ENCODE measurements around the gene TSPAN9. TPM values are rescaled to one million over a fixed set of nuclear protein-coding genes. Genes with fewer than 3 reads are reported as not detected.
A peak's percentile ranks its signal among the peaks of the same experiment; 100 is the strongest.

TSPAN9 gene
- total RNA-seq, 1 donor from 2014 or later = 7.8 TPM

DNA sequence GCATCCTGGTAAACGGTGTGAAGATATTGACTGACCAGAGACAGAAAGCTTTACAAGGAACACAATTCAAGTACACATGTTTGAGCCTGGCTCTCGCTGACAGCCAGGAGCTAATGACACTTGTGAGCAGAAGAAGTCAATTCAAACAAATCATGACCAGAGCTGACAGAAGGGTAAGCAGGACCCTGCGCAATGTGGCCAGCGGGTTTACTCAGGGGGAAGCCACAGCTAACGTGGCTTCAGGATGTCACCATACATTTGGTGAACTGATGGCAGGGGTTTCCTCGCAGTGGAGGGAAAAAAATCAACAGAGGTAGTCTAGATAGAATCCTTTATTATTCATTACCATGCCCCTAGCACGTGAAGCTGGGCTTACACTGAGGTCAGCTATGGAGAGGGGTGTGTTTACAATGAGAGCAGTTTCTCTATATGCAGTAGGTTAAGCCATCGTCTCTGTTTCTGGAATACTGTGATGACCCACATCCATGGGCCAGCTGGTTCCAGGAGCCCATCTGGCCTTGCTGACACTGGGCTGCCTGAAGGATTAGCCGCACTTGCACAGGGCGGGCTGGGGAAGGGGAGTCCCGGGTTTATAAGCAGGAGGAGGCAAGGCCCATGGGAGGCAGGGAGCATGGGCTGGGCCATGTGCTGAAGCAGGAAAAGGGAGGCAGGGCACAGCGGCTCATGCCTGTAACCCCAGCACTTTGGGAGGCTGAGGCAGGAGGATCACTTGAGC, 215.7 kb downstream of the TSPAN9 start:
- Histone ChIP-seq H2AFZ (replicated peaks) (no peak overlapping the region), H3K4me3 (no peak overlapping the region), H3K79me2 (ENCODE audit: low read depth) (no peaks in the 10 kb centered on the region), H3K4me2 (no peak overlapping the region), H3K9me3 (ENCODE audit: low read depth) (no peaks in the 10 kb centered on the region), H3K36me3 (no peaks in the 10 kb centered on the region), H3K27ac (no peak overlapping the region), H3K9ac (no peak overlapping the region), H4K20me1 (ENCODE audit: low read depth) (no peaks in the 10 kb centered on the region), H3K4me1 (peaks cover 9% of the 10 kb centered on the region), H3F3A (ENCODE audit: low read depth) (no peaks in the 10 kb centered on the region), H3K27me3 (no peaks in the 10 kb centered on the region)
- H3K27ac Mint-ChIP-seq = peak overlapping the region; percentile 9
- H3K27me3 Mint-ChIP-seq (ENCODE audit: insufficient read depth, low read depth) = peaks cover 2% of the 10 kb centered on the region
- H3K36me3 Mint-ChIP-seq = no peaks in the 10 kb centered on the region
- peaks cover 17% of the 10 kb centered on the region for H3K4me1 Mint-ChIP-seq
- DNase-seq (ENCODE audit: low spot score) = no peak
- H3K9me3 Mint-ChIP-seq = no peaks in the 10 kb centered on the region
- no peak overlapping the region for H3K4me3 Mint-ChIP-seq
- TF ChIP-seq EZH2phosphoT487 (IDR thresholded peaks at IDR 0.05) = no peak
- TF ChIP-seq EZH2 (IDR thresholded peaks at IDR 0.05) = no peak
- TF ChIP-seq, protein P1, sequence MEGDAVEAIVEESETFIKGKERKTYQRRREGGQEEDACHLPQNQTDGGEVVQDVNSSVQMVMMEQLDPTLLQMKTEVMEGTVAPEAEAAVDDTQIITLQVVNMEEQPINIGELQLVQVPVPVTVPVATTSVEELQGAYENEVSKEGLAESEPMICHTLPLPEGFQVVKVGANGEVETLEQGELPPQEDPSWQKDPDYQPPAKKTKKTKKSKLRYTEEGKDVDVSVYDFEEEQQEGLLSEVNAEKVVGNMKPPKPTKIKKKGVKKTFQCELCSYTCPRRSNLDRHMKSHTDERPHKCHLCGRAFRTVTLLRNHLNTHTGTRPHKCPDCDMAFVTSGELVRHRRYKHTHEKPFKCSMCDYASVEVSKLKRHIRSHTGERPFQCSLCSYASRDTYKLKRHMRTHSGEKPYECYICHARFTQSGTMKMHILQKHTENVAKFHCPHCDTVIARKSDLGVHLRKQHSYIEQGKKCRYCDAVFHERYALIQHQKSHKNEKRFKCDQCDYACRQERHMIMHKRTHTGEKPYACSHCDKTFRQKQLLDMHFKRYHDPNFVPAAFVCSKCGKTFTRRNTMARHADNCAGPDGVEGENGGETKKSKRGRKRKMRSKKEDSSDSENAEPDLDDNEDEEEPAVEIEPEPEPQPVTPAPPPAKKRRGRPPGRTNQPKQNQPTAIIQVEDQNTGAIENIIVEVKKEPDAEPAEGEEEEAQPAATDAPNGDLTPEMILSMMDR (IDR thresholded peaks at IDR 0.05) = no peak

DNA sequence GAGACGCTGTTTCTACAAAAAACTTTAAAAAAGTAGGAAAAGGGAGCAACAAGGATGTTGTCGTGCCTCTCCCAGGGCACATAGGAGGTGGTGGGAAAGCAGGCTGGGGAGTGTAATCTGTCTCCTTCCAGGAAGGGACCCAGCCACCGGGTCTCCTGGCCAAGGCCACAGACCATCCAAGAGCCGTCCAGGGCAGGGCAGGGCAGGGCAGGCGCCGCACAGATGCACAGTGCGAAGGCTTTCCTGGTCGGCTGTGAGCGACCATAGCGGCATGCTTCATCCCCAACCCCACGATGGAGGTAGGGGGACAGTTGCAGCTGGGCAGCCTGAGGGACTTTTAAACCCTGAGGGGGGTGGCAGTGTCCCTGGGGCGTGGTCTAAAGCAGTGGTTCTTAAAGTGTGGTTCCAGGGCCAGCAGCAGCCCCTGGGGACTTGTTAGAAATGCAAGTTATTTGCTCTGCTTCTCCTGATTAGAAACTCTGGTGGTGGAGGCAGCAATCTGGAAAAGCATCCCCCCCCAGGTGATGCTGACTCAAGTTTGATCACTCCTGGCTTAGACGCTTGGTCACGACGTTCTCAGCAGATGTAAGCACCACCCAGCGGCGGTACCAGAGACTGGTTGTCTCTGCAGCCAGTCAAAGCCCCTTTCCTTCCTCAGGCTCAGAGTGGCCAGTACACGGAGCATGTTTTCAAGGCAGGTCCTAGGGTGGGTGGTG, 216.4 kb downstream of the TSPAN9 start:
- H3K4me3 ChIP-seq = no peak overlapping the region
- no peak overlapping the region for H3K4me2 ChIP-seq
- H3K27ac ChIP-seq = no peak overlapping the region
- no peak overlapping the region for H2AFZ ChIP-seq (replicated peaks)
- H3K4me1 ChIP-seq = peaks cover 9% of the 10 kb centered on the region
- no peaks in the 10 kb centered on the region for H3K9me3 ChIP-seq (ENCODE audit: low read depth)
- H4K20me1 ChIP-seq (ENCODE audit: low read depth) = no peaks in the 10 kb centered on the region
- H3K79me2 ChIP-seq (ENCODE audit: low read depth) = no peaks in the 10 kb centered on the region
- TF ChIP-seq EZH2 (IDR thresholded peaks at IDR 0.05) (no peak), EZH2phosphoT487 (IDR thresholded peaks at IDR 0.05) (no peak)
- TF ChIP-seq, protein P1 (IDR thresholded peaks at IDR 0.05) = no peak
- Mint-ChIP-seq H3K27me3 (ENCODE audit: insufficient read depth, low read depth) (peaks cover 2% of the 10 kb centered on the region), H3K4me1 (peaks cover 16% of the 10 kb centered on the region), H3K36me3 (no peaks in the 10 kb centered on the region), H3K4me3 (no peak overlapping the region), H3K9me3 (no peaks in the 10 kb centered on the region), H3K27ac (no peak overlapping the region)
- no peak overlapping the region for H3K9ac ChIP-seq
- H3F3A ChIP-seq (ENCODE audit: low read depth) = no peaks in the 10 kb centered on the region
- no peaks in the 10 kb centered on the region for H3K27me3 ChIP-seq
- DNase-seq (ENCODE audit: low spot score) = no peak
- no peaks in the 10 kb centered on the region for H3K36me3 ChIP-seq

DNA sequence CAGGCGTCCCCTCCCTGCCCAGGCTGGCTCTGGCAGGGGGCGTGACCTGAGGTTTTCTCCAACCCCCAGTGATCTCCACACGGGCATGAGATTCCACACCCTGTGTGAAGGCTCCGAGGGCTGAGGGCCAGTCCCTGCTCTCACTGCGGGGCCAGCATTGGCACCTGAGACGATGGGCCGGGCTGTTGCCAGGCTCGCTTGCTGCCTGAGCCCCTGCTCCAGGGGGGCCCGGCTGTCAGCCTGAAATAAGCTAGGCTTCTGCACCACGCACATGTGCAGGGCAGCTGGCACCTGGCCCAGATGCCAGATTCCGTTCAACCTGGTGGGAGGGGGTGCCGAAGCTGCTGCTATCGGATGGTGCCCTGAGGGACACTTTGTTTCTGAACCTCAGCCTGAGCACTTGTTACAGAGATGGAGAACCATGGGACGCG, 217.3 kb downstream of the TSPAN9 start:
- no peak for DNase-seq (ENCODE audit: low spot score)
- Mint-ChIP-seq H3K36me3 (no peaks in the 10 kb centered on the region), H3K27ac (no peak overlapping the region), H3K27me3 (ENCODE audit: insufficient read depth, low read depth) (peaks cover 2% of the 10 kb centered on the region), H3K9me3 (no peaks in the 10 kb centered on the region), H3K4me1 (peaks cover 11% of the 10 kb centered on the region), H3K4me3 (no peak overlapping the region)
- Histone ChIP-seq H3K27ac (no peak overlapping the region), H2AFZ (replicated peaks) (no peak overlapping the region), H4K20me1 (ENCODE audit: low read depth) (no peaks in the 10 kb centered on the region), H3K4me2 (no peak overlapping the region), H3K4me3 (no peak overlapping the region), H3F3A (ENCODE audit: low read depth) (no peaks in the 10 kb centered on the region), H3K9ac (no peak overlapping the region), H3K36me3 (no peaks in the 10 kb centered on the region), H3K4me1 (peaks cover 3% of the 10 kb centered on the region), H3K27me3 (peaks cover 3% of the 10 kb centered on the region), H3K79me2 (ENCODE audit: low read depth) (no peaks in the 10 kb centered on the region), H3K9me3 (ENCODE audit: low read depth) (no peaks in the 10 kb centered on the region)
- no peak for TF ChIP-seq EZH2phosphoT487 (IDR thresholded peaks at IDR 0.05)
- no peak for TF ChIP-seq EZH2 (IDR thresholded peaks at IDR 0.05)
- TF ChIP-seq, protein P1 (IDR thresholded peaks at IDR 0.05) = no peak
